Muscle layer of duodenum (tissue), 2 donors: Measurements from ENCODE around the gene TET2.

ENCODE experiments used
- H3K27ac ChIP-seq: one replicate; pipeline ENCODE4 v1.7.0; 2013; ENCODE audit warnings: mild to moderate bottlenecking, low read length
- H3K27me3 ChIP-seq: one replicate; pipeline ENCODE4 v1.7.0; 2013; ENCODE audit warnings: low read depth, mild to moderate bottlenecking, control low read depth, low read length
- H3K36me3 ChIP-seq, 2 donors: one replicate each; pipeline ENCODE4 v1.7.0; 2013; ENCODE audit warnings: low read length in 2 of 2, control low read depth in 1 of 2, mild to moderate bottlenecking in 1 of 2; ENCODE audit not compliant: insufficient read depth in 2 of 2, control insufficient read depth in 1 of 2
- H3K4me1 ChIP-seq, 2 donors: one replicate each; pipeline ENCODE4 v1.7.0; 2013; ENCODE audit warnings: low read length in 2 of 2, mild to moderate bottlenecking in 2 of 2, control low read depth in 1 of 2, moderate library complexity in 1 of 2; ENCODE audit not compliant: insufficient read depth in 2 of 2, control insufficient read depth in 1 of 2
- H3K4me3 ChIP-seq, 2 donors: one replicate each; pipeline ENCODE4 v1.7.0; 2013; ENCODE audit warnings: low read length in 2 of 2, low read depth in 1 of 2, mild to moderate bottlenecking in 1 of 2
- H3K9me3 ChIP-seq, 2 donors: one replicate each; pipeline ENCODE4 v1.7.0; 2013; ENCODE audit warnings: low read length in 2 of 2, control low read depth in 1 of 2, mild to moderate bottlenecking in 1 of 2; ENCODE audit not compliant: control insufficient read depth in 1 of 2
- donor health status: healthy.

The TET2 gene

GRCh38 chr4:105158837-105159236 is 12.2 kb downstream of the TET2 start:
- Histone ChIP-seq H3K4me1 (peaks cover 0 to 11% of the 10 kb centered on the region in 2 donors), H3K4me3 (peak overlapping the region in 1 of 2 donors; percentile 8), H3K27me3 (no peaks in the 10 kb centered on the region), H3K36me3 (no peaks in the 10 kb centered on the region), H3K9me3 (no peaks in the 10 kb centered on the region), H3K27ac (no peak overlapping the region)

- H3K9me3 ChIP-seq, result no peaks in the 10 kb centered on the region
- H3K27ac ChIP-seq, result no peak overlapping the region
- no peaks in the 10 kb centered on the region for H3K27me3 ChIP-seq
- H3K4me3 ChIP-seq, result no peak overlapping the region
- no peaks in the 10 kb centered on the region for H3K36me3 ChIP-seq
- peaks cover 0 to 3% of the 10 kb centered on the region in 2 donors for H3K4me1 ChIP-seq
These were observed 15.6 kb downstream of the TET2 start for GRCh38 chr4:105162123-105162796.

- H3K4me1 ChIP-seq, result peaks cover 0 to 3% of the 10 kb centered on the region in 2 donors
- no peaks in the 10 kb centered on the region for H3K36me3 ChIP-seq
- H3K27me3 ChIP-seq, result no peaks in the 10 kb centered on the region
- no peak overlapping the region for H3K4me3 ChIP-seq
- no peak overlapping the region for H3K27ac ChIP-seq
- no peaks in the 10 kb centered on the region for H3K9me3 ChIP-seq
These were observed 17.9 kb downstream of the TET2 start for GRCh38 chr4:105164548-105164947.

- Histone ChIP-seq H3K4me1 (peaks cover 0 to 3% of the 10 kb centered on the region in 2 donors), H3K36me3 (no peaks in the 10 kb centered on the region), H3K27me3 (no peaks in the 10 kb centered on the region), H3K27ac (no peak overlapping the region), H3K4me3 (no peak overlapping the region), H3K9me3 (no peaks in the 10 kb centered on the region)
These were observed 19.4 kb downstream of the TET2 start for GRCh38 chr4:105166066-105166465.

GRCh38 chr4:105170711-105171110 is 24.0 kb downstream of the TET2 start:
- Histone ChIP-seq H3K27me3 (no peaks in the 10 kb centered on the region), H3K27ac (no peak overlapping the region), H3K36me3 (no peaks in the 10 kb centered on the region), H3K4me1 (no peaks in the 10 kb centered on the region), H3K4me3 (no peak overlapping the region), H3K9me3 (no peaks in the 10 kb centered on the region)

GRCh38 chr4:105171912-105172311 is 25.2 kb downstream of the TET2 start:
- Histone ChIP-seq H3K9me3 (no peaks in the 10 kb centered on the region), H3K36me3 (no peaks in the 10 kb centered on the region), H3K27me3 (no peaks in the 10 kb centered on the region), H3K27ac (no peak overlapping the region), H3K4me3 (no peak overlapping the region), H3K4me1 (no peaks in the 10 kb centered on the region)

GRCh38 chr4:105174098-105174497 is 27.4 kb downstream of the TET2 start:
- no peaks in the 10 kb centered on the region for H3K4me1 ChIP-seq
- no peak overlapping the region for H3K4me3 ChIP-seq
- no peaks in the 10 kb centered on the region for H3K9me3 ChIP-seq
- H3K27ac ChIP-seq, result no peak overlapping the region
- no peaks in the 10 kb centered on the region for H3K36me3 ChIP-seq
- H3K27me3 ChIP-seq, result no peaks in the 10 kb centered on the region

- Histone ChIP-seq H3K27me3 (no peaks in the 10 kb centered on the region), H3K36me3 (no peaks in the 10 kb centered on the region), H3K9me3 (no peaks in the 10 kb centered on the region), H3K27ac (no peak overlapping the region), H3K4me3 (no peak overlapping the region), H3K4me1 (peaks cover 2 to 19% of the 10 kb centered on the region in 2 donors)
These were observed 33.1 kb downstream of the TET2 start for GRCh38 chr4:105179539-105180401.

- Histone ChIP-seq H3K27ac (no peak overlapping the region), H3K27me3 (no peaks in the 10 kb centered on the region), H3K4me1 (peaks cover 4 to 19% of the 10 kb centered on the region in 2 donors), H3K4me3 (no peak overlapping the region), H3K36me3 (no peaks in the 10 kb centered on the region), H3K9me3 (no peaks in the 10 kb centered on the region)
These were observed 34.6 kb downstream of the TET2 start for GRCh38 chr4:105181259-105181658.

GRCh38 chr4:105182211-105182610 is 35.5 kb downstream of the TET2 start:
- Histone ChIP-seq H3K4me3 (no peak overlapping the region), H3K4me1 (peaks cover 4 to 19% of the 10 kb centered on the region in 2 donors), H3K36me3 (no peaks in the 10 kb centered on the region), H3K27me3 (no peaks in the 10 kb centered on the region), H3K27ac (no peak overlapping the region), H3K9me3 (no peaks in the 10 kb centered on the region)

GRCh38 chr4:105184316-105184980 is 37.8 kb downstream of the TET2 start:
- H3K27ac ChIP-seq, result no peak overlapping the region
- no peaks in the 10 kb centered on the region for H3K36me3 ChIP-seq
- H3K9me3 ChIP-seq, result no peaks in the 10 kb centered on the region
- H3K27me3 ChIP-seq, result no peaks in the 10 kb centered on the region
- peaks cover 4 to 19% of the 10 kb centered on the region in 2 donors for H3K4me1 ChIP-seq
- no peak overlapping the region for H3K4me3 ChIP-seq
